T-helper 2 cell treated with Interferon-gamma antibody and Interleukin-4, amounts not matched to agents 5 μg/mL and 100 μg/mL, for 36 hours (primary cell): ENCODE measurements around the gene EPG5.
"Not testable (repeated sequence)": the region's sequence is repeated elsewhere in the genome, so short reads cannot be mapped to it uniquely, and the experiment has no call there.

Experiments used
- DNase-seq: peaks from one replicate; pipeline ENCODE4 v3.0.0; 2021; ENCODE audit warnings: low spot score
- H3K27ac Mint-ChIP-seq: one replicate; pipeline ENCODE4 v1.8.0; 2021; ENCODE audit warnings: mild to moderate bottlenecking, mixed read lengths
- H3K27me3 Mint-ChIP-seq: one replicate; pipeline ENCODE4 v1.8.0; 2021; ENCODE audit warnings: low read depth, mixed read lengths
- H3K36me3 Mint-ChIP-seq: one replicate; pipeline ENCODE4 v1.8.0; 2021; ENCODE audit warnings: low read depth, mixed read lengths
- H3K4me1 Mint-ChIP-seq: one replicate; pipeline ENCODE4 v1.8.0; 2021; ENCODE audit warnings: low read depth, mixed read lengths
- H3K4me3 Mint-ChIP-seq: one replicate; pipeline ENCODE4 v1.8.0; 2022; ENCODE audit warnings: mild to moderate bottlenecking, moderate library complexity, mixed read lengths
- H3K9me3 Mint-ChIP-seq: one replicate; pipeline ENCODE4 v1.8.0; 2021; ENCODE audit warnings: mixed read lengths

The EPG5 gene

GRCh38 chr18:45993438-45993837 is 26.3 kb upstream of the EPG5 start:
- H3K27ac Mint-ChIP-seq = no peak overlapping the region
- no peak for DNase-seq
- peaks cover 4% of the 10 kb centered on the region for H3K9me3 Mint-ChIP-seq
- H3K27me3 Mint-ChIP-seq = no peaks in the 10 kb centered on the region
- H3K4me3 Mint-ChIP-seq = no peak overlapping the region
- H3K4me1 Mint-ChIP-seq = peaks cover 15% of the 10 kb centered on the region
- H3K36me3 Mint-ChIP-seq = peaks cover 32% of the 10 kb centered on the region

DNA sequence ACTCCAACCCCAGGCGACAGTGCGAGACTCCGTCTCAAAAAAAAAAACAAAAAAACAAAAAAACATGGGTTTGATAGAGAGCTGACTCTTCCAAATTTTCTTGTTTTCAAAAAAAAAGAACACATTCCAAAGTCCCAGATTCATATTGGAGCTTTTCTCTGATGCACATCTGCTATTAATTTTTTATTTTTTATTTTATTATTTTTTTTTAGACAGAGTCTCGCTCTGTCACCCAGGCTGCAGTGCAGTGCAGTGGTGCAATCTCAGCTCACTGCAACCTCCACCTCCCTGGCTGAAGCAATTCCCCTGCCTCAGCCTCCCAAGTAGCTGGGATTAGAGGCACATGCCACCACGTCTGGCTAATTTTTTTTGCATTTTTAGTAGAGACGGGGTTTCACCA is 25.4 kb upstream of the EPG5 start:
- H3K27ac Mint-ChIP-seq, H3K4me1 Mint-ChIP-seq, H3K4me3 Mint-ChIP-seq, DNase-seq, H3K9me3 Mint-ChIP-seq, H3K27me3 Mint-ChIP-seq: not testable (repeated sequence)
- peaks cover 32% of the 10 kb centered on the region for H3K36me3 Mint-ChIP-seq

DNA sequence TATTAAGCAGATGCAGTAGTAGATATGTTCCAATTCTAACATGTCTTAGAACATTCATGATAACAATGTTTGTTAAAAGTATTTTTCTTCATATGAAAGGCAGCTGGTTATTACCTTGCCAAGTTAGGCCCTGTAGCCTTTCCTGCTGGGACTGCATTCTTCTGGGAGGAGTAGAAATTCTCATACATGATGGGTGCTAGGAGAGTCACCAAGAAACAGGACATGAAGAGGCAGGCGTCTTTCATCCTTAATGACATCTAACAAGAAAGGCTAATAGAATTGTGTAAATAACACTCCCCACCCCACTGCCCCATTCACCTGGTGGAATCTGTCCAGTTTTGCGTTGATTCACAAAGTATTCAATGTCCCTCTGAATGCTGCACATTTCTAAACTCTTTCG is 24.7 kb upstream of the EPG5 start:
- peaks cover 32% of the 10 kb centered on the region for H3K36me3 Mint-ChIP-seq
- no peak overlapping the region for H3K27ac Mint-ChIP-seq
- H3K4me3 Mint-ChIP-seq = no peak overlapping the region
- peaks cover 6% of the 10 kb centered on the region for H3K4me1 Mint-ChIP-seq
- no peaks in the 10 kb centered on the region for H3K27me3 Mint-ChIP-seq
- DNase-seq = no peak
- H3K9me3 Mint-ChIP-seq = peaks cover 4% of the 10 kb centered on the region

DNA sequence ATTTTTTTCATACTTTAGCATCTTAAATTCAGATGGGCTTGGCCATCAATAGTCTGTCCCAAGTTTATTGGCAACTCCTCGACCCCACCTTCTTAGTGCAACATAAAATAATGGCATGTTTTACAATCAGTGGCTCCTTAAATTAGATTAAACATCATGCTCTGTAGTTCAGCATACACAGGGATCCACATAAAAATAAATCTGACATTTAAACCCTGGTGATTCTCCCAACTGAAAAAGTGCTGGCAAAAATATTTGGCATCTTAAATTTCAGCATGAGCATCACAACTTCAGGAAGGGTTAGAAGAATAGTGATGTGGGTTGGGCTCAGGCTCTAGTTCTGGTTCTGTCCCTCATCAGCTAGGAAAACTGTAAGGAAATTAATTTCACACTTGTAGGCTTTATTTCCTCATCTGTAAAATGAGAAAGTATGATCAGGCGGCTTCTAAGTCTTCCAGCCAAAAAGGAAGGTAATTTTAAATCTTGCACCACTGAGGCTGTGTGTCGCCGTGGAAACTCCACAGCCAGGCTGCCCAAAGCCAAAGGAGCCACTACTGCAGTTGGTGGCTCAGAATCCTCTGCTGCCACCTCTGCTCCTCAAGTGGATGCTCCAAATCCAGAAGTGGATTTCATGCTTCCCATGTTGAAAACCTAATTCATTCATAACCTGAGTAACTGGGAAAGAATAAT is 17.6 kb upstream of the EPG5 start:
- Mint-ChIP-seq H3K36me3 (peaks cover 15% of the 10 kb centered on the region), H3K27me3 (no peaks in the 10 kb centered on the region), H3K9me3 (peaks cover 4% of the 10 kb centered on the region), H3K4me3 (no peak overlapping the region), H3K27ac (no peak overlapping the region), H3K4me1 (peaks cover 3% of the 10 kb centered on the region)
- DNase-seq = no peak

GRCh38 chr18:45981821-45982220 is 14.7 kb upstream of the EPG5 start:
- Mint-ChIP-seq H3K36me3 (peaks cover 2% of the 10 kb centered on the region), H3K27me3 (no peaks in the 10 kb centered on the region), H3K4me1 (peaks cover 5% of the 10 kb centered on the region), H3K9me3 (no peaks in the 10 kb centered on the region), H3K4me3 (no peak overlapping the region), H3K27ac (no peak overlapping the region)
- DNase-seq = no peak

DNA sequence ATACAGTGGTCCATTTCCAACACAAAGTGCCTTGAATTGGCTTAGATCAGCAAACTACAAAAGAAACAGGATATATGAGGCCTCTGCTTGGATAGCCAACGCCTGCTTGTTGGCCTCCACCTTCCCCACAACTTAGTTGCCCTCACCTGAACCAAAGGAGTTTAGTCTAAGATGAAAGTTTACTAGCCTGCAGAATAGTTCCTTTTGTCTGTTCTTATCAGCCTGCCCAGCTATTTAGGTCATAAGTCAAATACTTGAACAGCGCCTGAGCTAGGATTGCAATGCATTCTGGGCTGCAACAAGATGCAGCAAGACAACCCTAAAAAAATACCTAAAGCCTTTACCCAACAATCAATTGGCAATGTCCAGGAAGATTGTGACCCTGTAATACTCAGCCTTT is 13.1 kb upstream of the EPG5 start:
- Mint-ChIP-seq H3K27ac (no peak overlapping the region), H3K36me3 (peaks cover 2% of the 10 kb centered on the region), H3K4me1 (peaks cover 12% of the 10 kb centered on the region), H3K9me3 (no peaks in the 10 kb centered on the region), H3K4me3 (no peak overlapping the region), H3K27me3 (no peaks in the 10 kb centered on the region)
- DNase-seq = no peak

DNA sequence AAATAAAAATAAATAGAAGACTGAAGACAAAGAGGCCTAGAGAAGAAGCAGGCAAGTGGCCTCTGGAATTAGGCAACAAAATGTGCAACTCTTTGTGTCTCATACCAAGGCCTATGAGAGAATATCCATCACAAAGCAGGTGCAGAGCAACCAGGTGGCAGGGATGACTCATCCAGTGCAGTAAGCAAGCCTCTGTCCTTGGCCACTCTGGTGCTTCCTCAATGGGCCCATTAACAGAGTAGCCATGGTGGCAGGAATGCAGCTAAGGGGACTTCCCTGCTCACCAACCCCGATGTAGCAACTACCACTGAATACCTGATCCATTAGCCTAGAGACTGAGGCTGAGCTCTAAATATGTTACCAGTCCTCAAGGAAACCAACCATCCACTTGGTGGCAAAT is 11.0 kb upstream of the EPG5 start:
- no peaks in the 10 kb centered on the region for H3K27me3 Mint-ChIP-seq
- no peak for DNase-seq
- H3K4me3 Mint-ChIP-seq = no peak overlapping the region
- H3K36me3 Mint-ChIP-seq = no peaks in the 10 kb centered on the region
- H3K4me1 Mint-ChIP-seq = peaks cover 17% of the 10 kb centered on the region
- no peak overlapping the region for H3K27ac Mint-ChIP-seq
- H3K9me3 Mint-ChIP-seq = no peaks in the 10 kb centered on the region

DNA sequence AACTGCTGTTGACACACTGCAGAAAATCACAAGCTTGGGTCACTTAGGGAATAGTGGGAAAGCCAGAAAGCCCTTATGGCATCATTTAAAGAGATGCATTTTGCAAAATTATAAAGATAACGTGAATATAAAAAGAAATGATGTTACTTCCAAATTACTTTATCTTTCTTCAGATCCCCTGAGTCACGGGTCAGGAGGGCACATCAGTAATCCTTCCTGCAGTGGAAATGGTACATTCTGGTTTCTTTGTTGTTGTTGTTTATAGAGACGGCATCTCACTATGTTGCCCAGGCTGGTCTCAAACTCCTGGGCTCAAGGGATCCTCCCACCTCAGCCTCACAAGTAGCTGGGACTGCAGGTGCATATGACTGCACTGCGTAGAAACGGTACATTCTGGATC is 9.8 kb upstream of the EPG5 start:
- no peaks in the 10 kb centered on the region for H3K9me3 Mint-ChIP-seq
- H3K4me3 Mint-ChIP-seq = no peak overlapping the region
- peaks cover 20% of the 10 kb centered on the region for H3K4me1 Mint-ChIP-seq
- no peak for DNase-seq
- no peaks in the 10 kb centered on the region for H3K36me3 Mint-ChIP-seq
- H3K27ac Mint-ChIP-seq = no peak overlapping the region
- no peaks in the 10 kb centered on the region for H3K27me3 Mint-ChIP-seq

DNA sequence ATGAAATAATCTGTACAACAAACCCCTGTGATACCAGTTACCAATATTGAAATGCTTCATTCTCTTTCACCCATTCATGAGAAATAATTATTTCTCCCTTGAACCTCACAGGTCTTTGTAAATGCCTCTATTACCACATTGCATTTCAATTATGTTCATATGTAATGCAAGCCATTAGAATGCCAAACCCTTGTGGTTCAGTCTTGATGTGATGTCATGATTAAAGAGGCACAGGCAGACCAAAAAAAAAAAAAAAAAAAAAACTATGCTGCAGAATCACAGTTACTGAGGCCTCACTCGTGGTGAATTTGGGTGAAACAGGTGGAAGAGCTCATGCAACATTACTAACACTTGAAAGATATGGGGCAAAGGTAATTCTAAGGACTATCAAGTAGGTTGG is 9.4 kb upstream of the EPG5 start:
- Mint-ChIP-seq H3K4me1 (peaks cover 18% of the 10 kb centered on the region), H3K36me3 (no peaks in the 10 kb centered on the region), H3K4me3 (no peak overlapping the region), H3K27ac (no peak overlapping the region), H3K9me3 (no peaks in the 10 kb centered on the region), H3K27me3 (no peaks in the 10 kb centered on the region)
- DNase-seq = no peak

DNA sequence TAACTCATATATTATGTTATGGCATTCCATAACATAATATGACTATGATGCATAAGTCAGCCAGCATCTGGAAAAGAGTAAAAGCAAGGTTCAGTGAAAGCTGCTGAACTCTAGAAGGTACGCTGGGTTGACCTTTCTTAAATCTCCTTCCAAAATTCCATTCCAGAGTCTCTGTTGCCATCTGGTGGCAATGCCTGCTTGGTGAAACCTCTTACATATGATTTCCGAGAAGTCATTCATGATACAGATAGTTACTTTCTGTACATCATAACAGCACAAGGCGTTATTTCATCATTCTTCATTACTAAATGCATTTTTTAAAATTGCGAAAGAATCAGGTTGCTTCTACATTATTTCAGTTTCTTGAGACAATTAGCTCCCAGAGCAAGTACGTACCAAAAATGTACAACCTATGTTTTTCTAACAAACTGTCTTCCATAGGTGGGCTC is 7.0 kb upstream of the EPG5 start:
- peak overlapping the region; percentile 10 for H3K4me3 Mint-ChIP-seq

DNA sequence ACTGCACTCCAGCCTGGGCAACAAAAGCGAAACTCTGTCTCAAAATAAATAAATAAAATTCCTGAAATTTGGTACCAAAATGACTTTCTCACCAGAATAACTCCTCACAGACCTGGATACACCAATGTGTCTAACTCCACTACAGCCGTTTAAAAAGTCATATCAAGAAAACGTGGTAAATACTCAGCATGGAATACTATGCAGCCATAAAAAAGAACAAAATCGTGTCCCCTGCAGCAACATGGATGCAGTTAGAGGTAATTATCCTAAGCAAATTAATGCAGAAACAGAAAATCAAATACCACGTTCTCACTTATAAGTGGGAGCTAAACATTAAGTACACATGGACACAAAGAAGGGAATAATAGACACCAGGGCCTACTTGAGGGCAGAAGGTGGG is 2.2 kb downstream of the EPG5 start:
- DNase-seq, H3K27ac Mint-ChIP-seq, H3K9me3 Mint-ChIP-seq, H3K27me3 Mint-ChIP-seq: not testable (repeated sequence)
- Mint-ChIP-seq H3K4me1 (peaks cover 39% of the 10 kb centered on the region), H3K4me3 (peak overlapping the region; percentile 60), H3K36me3 (peaks cover 27% of the 10 kb centered on the region)

More for the DNA sequence above, 7.0 kb upstream of the EPG5 start:
- H3K27me3 Mint-ChIP-seq = no peaks in the 10 kb centered on the region
- H3K9me3 Mint-ChIP-seq = no peaks in the 10 kb centered on the region
- no peaks in the 10 kb centered on the region for H3K36me3 Mint-ChIP-seq
- DNase-seq = peak; percentile 59
- peaks cover 18% of the 10 kb centered on the region for H3K4me1 Mint-ChIP-seq
- peak overlapping the region; percentile 16 for H3K27ac Mint-ChIP-seq

DNA sequence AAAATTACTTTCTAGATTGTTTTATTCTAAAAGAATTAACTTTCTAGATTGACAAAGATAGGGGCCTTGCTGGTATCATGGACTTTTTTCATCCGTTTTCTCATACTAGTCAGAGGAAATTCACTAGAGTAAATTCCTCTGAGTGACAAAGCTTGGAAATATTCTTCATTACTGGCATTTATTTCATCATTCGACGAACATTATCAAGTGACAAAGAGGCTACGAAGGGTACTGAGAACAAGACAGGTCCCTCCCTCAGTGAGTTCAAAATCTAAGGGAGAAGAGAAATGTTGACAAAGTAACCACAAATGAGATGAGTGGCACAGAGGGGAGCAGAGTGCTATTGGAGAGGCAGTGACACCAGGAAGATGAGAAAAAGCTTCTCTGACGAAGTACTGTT is 4.3 kb downstream of the EPG5 start:
- peaks cover 43% of the 10 kb centered on the region for H3K4me1 Mint-ChIP-seq
- H3K27ac Mint-ChIP-seq = peak overlapping the region; percentile 72
- H3K36me3 Mint-ChIP-seq = peaks cover 27% of the 10 kb centered on the region
- no peak for DNase-seq
- peak overlapping the region; percentile 48 for H3K4me3 Mint-ChIP-seq
- H3K27me3 Mint-ChIP-seq = no peaks in the 10 kb centered on the region
- no peaks in the 10 kb centered on the region for H3K9me3 Mint-ChIP-seq

GRCh38 chr18:45962461-45962860 is 4.7 kb downstream of the EPG5 start:
- Mint-ChIP-seq H3K9me3 (no peaks in the 10 kb centered on the region), H3K4me3 (no peak overlapping the region), H3K27ac (peak overlapping the region; percentile 9), H3K27me3 (no peaks in the 10 kb centered on the region), H3K36me3 (peaks cover 27% of the 10 kb centered on the region), H3K4me1 (peaks cover 43% of the 10 kb centered on the region)
- peak; percentile 16 for DNase-seq

DNA sequence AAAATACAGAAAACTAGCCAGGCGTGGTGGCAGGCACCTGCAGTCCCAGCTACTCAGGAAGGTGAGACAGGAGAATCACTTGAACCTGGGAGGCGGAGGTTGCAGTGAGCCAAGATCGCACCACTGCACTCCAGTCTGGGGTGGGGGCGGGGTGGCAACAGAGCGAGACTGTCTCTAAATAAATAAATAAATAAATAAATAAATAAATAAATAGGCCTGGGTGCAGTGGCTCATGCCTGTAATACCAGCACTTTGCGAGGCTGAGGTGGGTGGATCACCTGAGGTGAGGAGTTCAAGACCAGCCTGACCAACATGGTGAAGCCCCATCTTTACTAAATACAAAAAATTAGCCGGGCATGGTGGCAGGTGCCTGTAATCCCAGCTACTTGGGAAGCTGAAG is 7.6 kb downstream of the EPG5 start:
- not testable (repeated sequence) for H3K9me3 Mint-ChIP-seq, DNase-seq, H3K27ac Mint-ChIP-seq, H3K4me3 Mint-ChIP-seq, H3K27me3 Mint-ChIP-seq
- Mint-ChIP-seq H3K36me3 (peaks cover 30% of the 10 kb centered on the region), H3K4me1 (peaks cover 36% of the 10 kb centered on the region)

GRCh38 chr18:45958730-45959129 is 8.4 kb downstream of the EPG5 start:
- no peak for DNase-seq
- H3K36me3 Mint-ChIP-seq = peaks cover 32% of the 10 kb centered on the region
- H3K27me3 Mint-ChIP-seq = no peaks in the 10 kb centered on the region
- H3K4me1 Mint-ChIP-seq = peaks cover 35% of the 10 kb centered on the region
- H3K4me3 Mint-ChIP-seq = no peak overlapping the region
- no peak overlapping the region for H3K27ac Mint-ChIP-seq
- no peaks in the 10 kb centered on the region for H3K9me3 Mint-ChIP-seq
